ELF-1 (cell line): ENCODE measurements around the gene ADAMTS6.
"Not testable (repeated sequence)": the region's sequence is repeated elsewhere in the genome, so short reads cannot be mapped to it uniquely, and the experiment has no call there.

Experiments used
- DNase-seq: peaks from one replicate; pipeline ENCODE4 v3.0.0-alpha.2; 2016; ENCODE audit warnings: low read depth, low spot score

The ADAMTS6 gene, protein sequence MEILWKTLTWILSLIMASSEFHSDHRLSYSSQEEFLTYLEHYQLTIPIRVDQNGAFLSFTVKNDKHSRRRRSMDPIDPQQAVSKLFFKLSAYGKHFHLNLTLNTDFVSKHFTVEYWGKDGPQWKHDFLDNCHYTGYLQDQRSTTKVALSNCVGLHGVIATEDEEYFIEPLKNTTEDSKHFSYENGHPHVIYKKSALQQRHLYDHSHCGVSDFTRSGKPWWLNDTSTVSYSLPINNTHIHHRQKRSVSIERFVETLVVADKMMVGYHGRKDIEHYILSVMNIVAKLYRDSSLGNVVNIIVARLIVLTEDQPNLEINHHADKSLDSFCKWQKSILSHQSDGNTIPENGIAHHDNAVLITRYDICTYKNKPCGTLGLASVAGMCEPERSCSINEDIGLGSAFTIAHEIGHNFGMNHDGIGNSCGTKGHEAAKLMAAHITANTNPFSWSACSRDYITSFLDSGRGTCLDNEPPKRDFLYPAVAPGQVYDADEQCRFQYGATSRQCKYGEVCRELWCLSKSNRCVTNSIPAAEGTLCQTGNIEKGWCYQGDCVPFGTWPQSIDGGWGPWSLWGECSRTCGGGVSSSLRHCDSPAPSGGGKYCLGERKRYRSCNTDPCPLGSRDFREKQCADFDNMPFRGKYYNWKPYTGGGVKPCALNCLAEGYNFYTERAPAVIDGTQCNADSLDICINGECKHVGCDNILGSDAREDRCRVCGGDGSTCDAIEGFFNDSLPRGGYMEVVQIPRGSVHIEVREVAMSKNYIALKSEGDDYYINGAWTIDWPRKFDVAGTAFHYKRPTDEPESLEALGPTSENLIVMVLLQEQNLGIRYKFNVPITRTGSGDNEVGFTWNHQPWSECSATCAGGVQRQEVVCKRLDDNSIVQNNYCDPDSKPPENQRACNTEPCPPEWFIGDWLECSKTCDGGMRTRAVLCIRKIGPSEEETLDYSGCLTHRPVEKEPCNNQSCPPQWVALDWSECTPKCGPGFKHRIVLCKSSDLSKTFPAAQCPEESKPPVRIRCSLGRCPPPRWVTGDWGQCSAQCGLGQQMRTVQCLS (N-terminal part only)

DNA sequence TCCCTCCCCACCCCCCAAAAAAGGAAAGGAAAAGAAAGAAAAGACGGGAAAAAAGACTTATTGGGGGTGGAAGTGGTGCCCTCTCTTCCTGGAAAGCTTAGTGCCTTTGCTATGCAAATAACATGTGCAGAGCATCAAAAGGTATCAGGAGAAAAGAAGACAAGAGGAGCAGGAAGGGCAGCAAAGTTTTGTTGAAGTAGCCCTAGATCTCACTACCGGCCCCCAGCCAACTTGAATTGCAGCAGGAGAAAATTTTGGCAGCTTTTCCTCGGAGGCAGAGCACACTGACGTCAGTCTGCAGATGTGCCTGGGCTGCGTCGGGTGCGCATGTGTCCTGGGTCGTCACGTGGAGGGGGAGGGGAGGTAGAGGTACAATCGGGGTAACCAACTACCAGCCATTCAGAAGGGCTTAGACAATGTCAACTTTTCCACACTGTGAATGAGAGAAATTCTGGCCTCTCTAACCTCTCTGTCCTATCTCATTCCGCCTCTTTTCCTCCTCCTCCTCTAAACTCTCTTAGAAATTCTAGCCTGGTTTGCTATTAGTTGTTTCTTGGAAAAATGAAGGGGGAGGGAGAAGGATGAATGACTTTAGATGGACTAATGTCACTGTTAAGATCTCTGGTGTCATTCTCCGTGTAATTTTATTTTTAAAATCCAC is at the start of gene ADAMTS6:
TSS of gene ADAMTS6 (minus strand) at position 286 of the 661 bp plus-strand sequence. CDS start 8,247 bp downstream, outside the sequence.
- DNase-seq = peak; percentile 91

- no peak for DNase-seq
These were observed 49.2 kb upstream of the ADAMTS6 start for GRCh38 chr5:65530904-65531303.

DNA sequence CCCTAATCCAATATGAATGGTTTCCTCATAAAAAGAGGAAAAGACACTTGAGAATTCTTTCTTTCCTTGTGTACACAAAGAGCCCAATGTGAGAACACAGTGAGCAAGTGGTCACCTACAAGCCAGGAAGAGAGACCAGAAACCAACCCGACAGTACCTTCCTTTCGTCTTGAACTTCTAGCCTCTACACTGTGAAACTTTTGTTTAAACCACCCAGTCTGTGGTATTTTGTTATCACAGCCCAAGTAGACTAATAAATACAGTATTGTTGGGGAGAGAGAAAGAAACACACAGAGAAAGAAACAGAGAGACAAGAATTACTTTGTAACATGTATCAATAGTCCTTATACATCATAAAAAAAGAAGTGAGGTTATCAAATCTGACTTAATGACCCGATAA is 44.0 kb upstream of the ADAMTS6 start:
- no peak for DNase-seq

DNA sequence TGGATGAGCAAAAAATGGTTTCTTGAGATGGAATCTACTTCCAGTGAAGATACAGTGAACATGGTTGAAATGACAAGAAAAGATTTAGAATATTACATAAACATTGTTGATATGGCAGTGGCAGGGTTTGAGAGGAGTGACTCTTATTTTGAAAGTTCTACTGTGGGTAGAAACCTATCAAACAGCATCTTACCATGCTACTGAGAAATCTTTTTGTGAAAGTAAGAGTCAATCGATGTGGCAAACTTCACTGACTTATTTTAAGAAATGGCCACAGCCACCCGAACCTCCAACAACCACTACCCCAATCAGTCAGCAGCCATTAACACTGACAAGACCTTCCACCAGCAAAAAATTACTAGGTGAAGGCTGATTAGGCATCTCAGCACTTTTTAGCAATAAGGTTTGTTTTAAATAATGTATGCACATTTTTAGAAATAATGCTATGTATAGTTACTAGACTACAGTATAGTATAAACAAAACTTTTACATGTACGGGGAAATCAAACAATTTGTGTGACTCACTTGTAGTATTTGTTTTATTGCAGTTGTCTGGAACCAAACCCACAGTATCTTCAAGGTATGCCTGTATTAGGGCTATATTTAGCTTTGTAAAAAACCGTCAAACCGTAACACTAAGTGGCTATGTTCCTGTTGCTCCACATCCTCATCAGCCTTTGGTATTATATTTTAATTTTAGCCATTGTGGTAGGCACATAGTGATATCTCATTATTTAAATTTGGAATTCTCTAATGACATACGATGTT is 30.6 kb upstream of the ADAMTS6 start:
- no peak for DNase-seq

DNA sequence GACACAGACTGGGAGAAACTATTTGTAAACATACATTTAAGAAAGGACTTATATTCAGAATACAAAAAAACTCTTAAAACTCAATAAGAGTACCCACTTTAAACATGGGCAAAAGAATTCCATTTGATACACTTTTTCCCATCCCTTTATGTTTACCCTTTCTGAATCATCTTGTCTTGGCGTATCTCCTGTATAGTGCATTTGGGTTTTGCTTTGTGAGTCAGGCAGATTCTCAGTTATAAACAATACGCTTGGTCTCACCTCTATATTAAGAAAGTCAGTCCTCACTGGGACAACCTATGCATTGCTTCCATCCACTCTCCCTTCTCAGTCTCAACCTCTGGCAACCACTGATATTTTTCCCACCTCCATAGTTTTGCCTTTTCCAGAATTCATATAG is 27.3 kb upstream of the ADAMTS6 start:
- DNase-seq = no peak

GRCh38 chr5:65506961-65507360 is 25.2 kb upstream of the ADAMTS6 start:
- DNase-seq = no peak

GRCh38 chr5:65489119-65489518 is 7.4 kb upstream of the ADAMTS6 start:
- DNase-seq = no peak

DNA sequence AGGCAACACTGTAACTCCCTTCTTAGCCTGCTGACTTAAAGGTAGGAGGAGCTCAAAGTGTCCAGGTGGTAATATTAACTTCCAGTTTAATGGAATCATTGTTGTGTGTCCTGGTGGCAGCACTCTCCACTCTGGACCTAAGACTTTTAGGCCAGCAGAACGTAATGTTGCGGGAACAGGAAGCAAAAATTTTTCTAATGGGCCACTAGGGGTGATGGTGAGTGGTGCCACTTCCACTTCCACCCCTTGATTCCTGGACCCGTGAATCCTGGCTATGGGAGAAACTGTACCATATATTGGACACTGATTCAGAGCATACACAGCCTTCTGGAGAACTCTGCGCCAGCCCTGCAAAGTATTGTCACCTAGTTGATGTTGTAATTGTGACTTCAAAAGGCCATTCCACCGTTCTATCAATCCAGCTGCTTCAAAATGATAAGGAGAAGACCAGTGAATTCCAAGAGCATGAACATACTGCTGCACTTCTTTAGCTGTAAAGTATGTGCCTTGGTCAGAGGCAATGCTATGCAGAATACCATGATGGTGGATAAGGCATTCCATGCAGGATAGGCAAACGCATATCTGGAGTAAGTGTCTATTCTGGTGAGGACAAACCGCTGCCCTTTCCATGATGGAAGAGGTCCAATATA is 6.4 kb upstream of the ADAMTS6 start:
- DNase-seq = not testable (repeated sequence)

DNA sequence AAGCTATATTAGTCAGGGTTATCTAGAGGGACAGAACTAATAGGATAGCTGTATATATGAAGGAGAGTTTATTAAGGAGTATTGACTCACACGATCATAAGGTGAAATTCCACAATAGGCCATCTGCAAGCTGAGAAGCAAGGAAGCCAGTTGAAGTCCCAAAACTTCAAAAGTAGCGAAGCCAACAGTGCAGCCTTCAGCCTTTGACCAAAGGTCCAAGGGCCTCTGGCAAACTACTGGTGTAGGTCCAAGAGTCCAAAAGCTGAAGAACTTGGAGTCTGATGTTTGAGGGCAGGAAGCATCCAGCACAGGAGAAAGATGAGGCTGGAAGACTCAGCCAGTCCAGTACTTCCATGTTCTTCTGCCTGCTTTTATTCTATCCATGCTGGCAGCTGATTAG is 5.1 kb upstream of the ADAMTS6 start:
- DNase-seq = not testable (repeated sequence)

GRCh38 chr5:65485405-65485804 is 3.7 kb upstream of the ADAMTS6 start:
- no peak for DNase-seq

DNA sequence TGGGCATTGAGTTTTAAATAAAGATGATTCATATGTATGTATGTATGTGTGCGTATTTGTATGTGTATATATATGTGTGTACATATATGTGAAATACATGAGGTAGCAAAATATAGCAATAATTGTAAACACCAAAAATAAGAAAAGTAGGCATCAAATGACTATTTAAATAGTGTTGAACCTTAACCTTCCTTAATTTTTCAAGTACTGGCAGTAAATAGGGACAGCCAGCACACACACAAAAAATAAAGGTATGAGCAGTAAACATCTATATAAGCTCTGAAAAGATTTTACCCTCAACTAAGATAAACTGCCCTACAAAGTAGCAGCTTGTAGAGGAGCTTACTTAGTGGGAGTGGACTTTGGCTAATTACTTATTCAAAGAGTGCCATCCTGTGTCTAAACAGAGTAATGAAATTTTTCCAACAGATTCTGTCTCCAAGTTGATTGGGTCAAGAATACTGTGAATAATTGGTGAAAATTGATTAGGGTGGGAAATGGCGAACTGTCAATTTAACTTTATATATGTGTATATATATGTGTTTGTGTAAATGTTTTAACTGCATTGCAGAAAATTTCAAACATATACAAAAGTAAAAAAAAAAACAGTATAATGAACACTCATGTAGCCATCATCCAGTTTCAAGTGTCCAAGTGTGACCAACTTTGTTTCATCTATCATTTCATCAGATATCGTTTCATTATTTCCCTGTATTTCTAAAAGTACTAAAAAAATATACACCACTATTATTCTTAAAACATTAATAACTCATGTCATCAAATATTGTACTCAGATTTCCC is 2.0 kb upstream of the ADAMTS6 start:
- DNase-seq = no peak

DNA sequence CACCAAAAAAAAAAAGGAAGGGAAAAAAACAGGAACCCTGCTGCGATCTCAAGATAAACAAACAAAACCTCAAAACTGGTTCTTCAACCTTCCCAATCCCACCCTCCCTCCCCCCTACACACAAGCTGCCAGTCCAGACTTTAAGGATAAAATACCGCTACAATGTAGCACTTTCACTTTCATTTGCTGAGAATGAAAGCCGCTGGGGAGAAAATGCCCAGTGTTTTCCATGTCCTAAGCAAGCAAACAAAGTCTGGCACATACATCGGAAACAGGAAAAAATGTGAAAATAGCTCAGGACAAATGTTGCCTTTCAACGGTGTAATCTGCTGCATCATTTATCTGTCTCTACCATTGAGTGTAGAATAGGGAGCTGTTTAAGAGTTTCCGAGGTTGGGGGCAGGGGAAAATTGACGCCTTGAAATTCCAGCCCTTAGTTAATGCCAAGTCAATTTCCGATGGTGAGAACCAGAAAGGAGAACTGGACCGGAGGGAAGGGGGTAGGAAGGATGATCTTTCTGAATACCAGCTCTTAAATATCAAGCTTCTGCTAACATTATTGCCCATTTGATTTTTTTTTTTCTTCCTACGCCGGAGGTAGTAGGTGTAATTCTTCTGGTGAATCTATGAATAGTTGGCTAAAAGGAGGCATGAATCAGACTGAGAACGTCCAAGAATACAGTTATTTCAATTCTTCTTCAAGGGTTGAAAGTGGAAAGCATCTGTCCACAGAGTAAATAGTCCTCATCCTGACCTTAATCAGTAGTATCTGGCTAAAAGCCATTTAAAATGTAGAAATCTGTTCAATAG is 1.2 kb upstream of the ADAMTS6 start:
- DNase-seq = peak; percentile 77

DNA sequence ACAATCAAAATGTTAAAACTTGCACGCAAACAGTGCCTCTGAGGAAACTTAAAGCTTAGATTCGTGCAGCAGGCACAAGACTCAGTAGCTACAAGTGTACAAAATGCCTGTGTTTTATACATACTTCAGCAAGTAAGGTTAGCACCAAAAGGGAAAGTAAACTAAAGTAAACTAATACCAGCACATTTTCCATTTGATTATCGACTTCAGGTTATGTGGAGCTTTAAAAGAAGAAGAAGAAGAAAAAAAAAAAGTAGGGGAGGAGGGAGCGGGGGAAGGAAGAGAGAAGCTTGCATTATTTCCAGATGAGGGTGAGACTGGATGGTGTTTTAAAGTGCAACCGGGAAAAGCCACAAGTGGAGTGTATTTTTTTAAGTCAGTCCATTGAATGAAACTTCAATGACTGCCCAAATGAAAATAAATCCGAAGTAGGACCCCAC is 596 bp upstream of the ADAMTS6 start:
- no peak for DNase-seq

DNA sequence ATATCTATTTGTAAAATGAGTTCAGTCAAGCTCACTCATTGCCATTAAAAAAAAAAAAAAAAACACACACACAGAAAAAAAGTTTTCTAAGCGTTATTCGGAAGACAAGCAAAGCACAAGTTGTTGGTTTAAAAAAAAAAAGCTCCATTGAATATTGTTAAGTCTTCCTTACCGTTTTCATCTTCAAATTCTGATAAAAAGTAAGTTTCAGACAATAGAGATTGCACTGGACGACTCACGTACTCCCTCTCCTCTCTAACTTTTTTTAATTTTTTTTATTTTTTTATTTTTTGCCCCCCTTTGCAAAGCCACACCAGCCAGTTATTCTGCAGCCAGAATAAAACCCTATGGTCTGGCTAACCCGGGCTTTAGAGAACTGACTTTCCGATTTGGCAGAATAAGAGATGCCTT is 544 bp downstream of the ADAMTS6 start:
- DNase-seq = no peak

DNA sequence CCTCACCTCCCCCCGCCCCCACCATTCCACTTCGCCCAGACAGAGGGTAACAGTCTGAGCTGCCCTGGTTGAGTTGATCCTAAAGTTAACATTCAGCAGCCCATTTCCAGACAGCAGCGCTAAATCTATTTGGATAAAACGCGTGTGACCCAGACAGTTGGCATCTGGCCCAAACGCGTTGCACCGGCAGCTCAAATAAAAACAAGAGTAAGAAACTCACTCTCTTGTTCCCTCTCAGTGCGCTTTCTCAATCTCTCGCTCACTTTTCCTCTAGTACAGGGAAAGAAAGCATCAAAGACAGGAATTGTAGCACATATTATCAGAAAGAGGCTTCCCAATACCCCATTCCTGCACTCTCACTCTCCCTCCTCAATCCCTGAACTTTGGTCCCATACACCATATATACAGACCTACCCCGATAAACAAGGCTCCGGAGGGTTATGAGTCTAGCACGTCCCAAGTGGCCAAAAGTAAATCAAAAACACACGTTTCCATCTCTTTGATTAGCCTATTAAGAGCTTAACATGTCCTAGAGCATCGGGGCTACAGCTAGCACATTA is 1.3 kb downstream of the ADAMTS6 start:
- DNase-seq = peak; percentile 40

DNA sequence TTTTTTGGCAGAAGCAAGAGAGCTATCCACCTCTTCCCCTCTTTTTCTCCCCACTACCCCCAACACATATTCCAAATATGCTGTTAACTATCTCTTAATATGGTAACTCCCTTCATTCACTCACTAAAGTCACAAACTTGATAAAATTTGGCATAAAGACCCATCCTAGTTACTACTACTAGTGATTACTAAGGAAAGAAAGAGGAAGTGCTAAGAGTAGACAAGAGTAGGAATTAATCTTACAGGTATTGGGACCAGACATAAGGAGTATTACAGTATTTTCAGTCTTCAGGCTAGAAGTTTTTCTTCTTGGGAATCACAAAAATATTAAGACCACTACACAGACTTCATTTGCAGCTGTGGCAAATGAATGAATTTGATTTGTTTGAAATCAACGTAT is 2.2 kb downstream of the ADAMTS6 start:
- no peak for DNase-seq

GRCh38 chr5:65478336-65478735 is 3.4 kb downstream of the ADAMTS6 start:
- DNase-seq = no peak

GRCh38 chr5:65475895-65476294 is 5.8 kb downstream of the ADAMTS6 start:
- DNase-seq = no peak
